ENCODE measurements around the gene GLI2. TPM values are rescaled to one million over a fixed set of nuclear protein-coding genes. Genes with fewer than 3 reads are reported as not detected.

Gene GLI2
- total RNA-seq, 2 donors from 2014 or later, result 17.0 to 24.2 TPM

GRCh38 chr2:120707816-120708215 lies 27.9 kb upstream of the GLI2 start:
- H3K9ac ChIP-seq (ENCODE audit: extremely low read depth, low read length, poor library complexity, severe bottlenecking), result no peak overlapping the region
- no peak overlapping the region for H3K27ac ChIP-seq (ENCODE audit: low read depth, low read length)
- H3K27me3 ChIP-seq (ENCODE audit: control insufficient read depth, insufficient read depth, low read length, poor library complexity, severe bottlenecking), result peaks cover 17% of the 10 kb centered on the region
- 88% methylated on average over 3 of the region's 3 CpGs; no CpG with 5 or more reads in 1 of the 2 experiments for WGBS, 2 experiments (ENCODE audit: insufficient coverage in 1 of 2, insufficient read length in 1 of 2)
- Mint-ChIP-seq H3K9me3 (no peaks in the 10 kb centered on the region), H3K27ac (no peak overlapping the region), H3K27me3 (ENCODE audit: insufficient read depth) (peaks cover 30% of the 10 kb centered on the region), H3K36me3 (ENCODE audit: low read depth) (no peaks in the 10 kb centered on the region), H3K4me1 (peaks cover 49% of the 10 kb centered on the region), H3K4me3 (no peak overlapping the region)
- no peaks in the 10 kb centered on the region for H3K36me3 ChIP-seq (ENCODE audit: control insufficient read depth, insufficient read depth, low read length)
- peak; percentile 53 for DNase-seq
- H3K4me1 ChIP-seq (ENCODE audit: control insufficient read depth, insufficient read depth, low read length), result peaks cover 14% of the 10 kb centered on the region
- no peak overlapping the region for H3K4me3 ChIP-seq (ENCODE audit: low read length)
- H3K9me3 ChIP-seq (ENCODE audit: control insufficient read depth, low read length), result no peaks in the 10 kb centered on the region
- no peak for TF ChIP-seq CTCF (conservative IDR thresholded peaks at IDR 0.05)

- Histone ChIP-seq H3K4me1 (ENCODE audit: control insufficient read depth, insufficient read depth, low read length) (peaks cover 14% of the 10 kb centered on the region), H3K27me3 (ENCODE audit: control insufficient read depth, insufficient read depth, low read length, poor library complexity, severe bottlenecking) (peaks cover 17% of the 10 kb centered on the region), H3K36me3 (ENCODE audit: control insufficient read depth, insufficient read depth, low read length) (no peaks in the 10 kb centered on the region), H3K9me3 (ENCODE audit: control insufficient read depth, low read length) (no peaks in the 10 kb centered on the region), H3K27ac (ENCODE audit: low read depth, low read length) (no peak overlapping the region), H3K9ac (ENCODE audit: extremely low read depth, low read length, poor library complexity, severe bottlenecking) (no peak overlapping the region), H3K4me3 (ENCODE audit: low read length) (no peak overlapping the region)
- no peaks in the 10 kb centered on the region for H3K9me3 Mint-ChIP-seq
- TF ChIP-seq CTCF (conservative IDR thresholded peaks at IDR 0.05), result no peak
- WGBS, 2 experiments (ENCODE audit: insufficient coverage in 1 of 2, insufficient read length in 1 of 2), result 65 to 82% methylated on average over 7 to 14 of the region's 14 CpGs
- peak; percentile 80 for DNase-seq
- peaks cover 39% of the 10 kb centered on the region for H3K27me3 Mint-ChIP-seq (ENCODE audit: insufficient read depth)
- no peaks in the 10 kb centered on the region for H3K36me3 Mint-ChIP-seq (ENCODE audit: low read depth)
- no peak overlapping the region for H3K27ac Mint-ChIP-seq
- H3K4me1 Mint-ChIP-seq, result peaks cover 51% of the 10 kb centered on the region
- no peak overlapping the region for H3K4me3 Mint-ChIP-seq
These were observed 26.6 kb upstream of the GLI2 start for GRCh38 chr2:120708944-120709607.

- DNase-seq, result peak; percentile 79
- Mint-ChIP-seq H3K27me3 (ENCODE audit: insufficient read depth) (peaks cover 41% of the 10 kb centered on the region), H3K4me3 (peak overlapping the region; percentile 7), H3K9me3 (no peaks in the 10 kb centered on the region), H3K27ac (no peak overlapping the region), H3K4me1 (peaks cover 46% of the 10 kb centered on the region), H3K36me3 (ENCODE audit: low read depth) (no peaks in the 10 kb centered on the region)
- H3K27me3 ChIP-seq (ENCODE audit: control insufficient read depth, insufficient read depth, low read length, poor library complexity, severe bottlenecking), result peaks cover 17% of the 10 kb centered on the region
- no peak for TF ChIP-seq CTCF (conservative IDR thresholded peaks at IDR 0.05)
- no peak overlapping the region for H3K9ac ChIP-seq (ENCODE audit: extremely low read depth, low read length, poor library complexity, severe bottlenecking)
- H3K4me3 ChIP-seq (ENCODE audit: low read length), result no peak overlapping the region
- peaks cover 11% of the 10 kb centered on the region for H3K4me1 ChIP-seq (ENCODE audit: control insufficient read depth, insufficient read depth, low read length)
- H3K9me3 ChIP-seq (ENCODE audit: control insufficient read depth, low read length), result no peaks in the 10 kb centered on the region
- no peaks in the 10 kb centered on the region for H3K36me3 ChIP-seq (ENCODE audit: control insufficient read depth, insufficient read depth, low read length)
- 15 to 22% methylated on average over 3 to 5 of the region's 5 CpGs for WGBS, 2 experiments (ENCODE audit: insufficient coverage in 1 of 2, insufficient read length in 1 of 2)
- H3K27ac ChIP-seq (ENCODE audit: low read depth, low read length), result no peak overlapping the region
These were observed 26.0 kb upstream of the GLI2 start for GRCh38 chr2:120709608-120710041.
